HG03139 (cell line): Measurements from ENCODE around the gene CFAP53.

Experiments used
- ATAC-seq: cut with Tn5 transposase; IDR thresholded peaks from one replicate; pipeline ENCODE4 v1.9.1; 2021; ENCODE audit not compliant: unreplicated experiment

CFAP53 gene

GRCh38 chr18:50196261-50196660 is 70.0 kb downstream of the CFAP53 start:
- no peak for ATAC-seq

- ATAC-seq: no peak
Observed at GRCh38 chr18:50195689-50196088, 70.6 kb downstream of the CFAP53 start.

GRCh38 chr18:50194631-50195532 is 71.4 kb downstream of the CFAP53 start, which contains the start of gene MYO5B:
MYO5B (minus strand) TSS chr18:50195147; CDS start chr18:50194793, 354 bp downstream.
- no peak for ATAC-seq

GRCh38 chr18:50193796-50194630 is 72.3 kb downstream of the CFAP53 start:
- no peak for ATAC-seq

- ATAC-seq: no peak
Observed at GRCh38 chr18:50192995-50193795, 73.1 kb downstream of the CFAP53 start.

- ATAC-seq: no peak
Observed at GRCh38 chr18:50190926-50191325, 75.4 kb downstream of the CFAP53 start.

- no peak for ATAC-seq
Observed at GRCh38 chr18:50190236-50190635, 76.1 kb downstream of the CFAP53 start.

- no peak for ATAC-seq
Observed at GRCh38 chr18:50189160-50189559, 77.1 kb downstream of the CFAP53 start.

- no peak for ATAC-seq
Observed at GRCh38 chr18:50188652-50189051, 77.6 kb downstream of the CFAP53 start.

GRCh38 chr18:50187659-50188058 is 78.6 kb downstream of the CFAP53 start:
- no peak for ATAC-seq

- no peak for ATAC-seq
Observed at GRCh38 chr18:50186385-50186784, 79.9 kb downstream of the CFAP53 start.

- no peak for ATAC-seq
Observed at GRCh38 chr18:50183556-50183955, 82.7 kb downstream of the CFAP53 start.

GRCh38 chr18:50182511-50182910 is 83.8 kb downstream of the CFAP53 start:
- ATAC-seq: no peak

GRCh38 chr18:50181590-50181989 is 84.7 kb downstream of the CFAP53 start:
- no peak for ATAC-seq

GRCh38 chr18:50179465-50179864 is 86.8 kb downstream of the CFAP53 start:
- ATAC-seq: no peak

- ATAC-seq: no peak
Observed at GRCh38 chr18:50177294-50177992, 88.9 kb downstream of the CFAP53 start.
